Neural cell (in vitro differentiated cells): ENCODE data around the gene TMEM186. TPM values are rescaled to one million over a fixed set of nuclear protein-coding genes. Genes with fewer than 3 reads are reported as not detected.

Source experiments
- H2AFZ ChIP-seq: fragments of 200-600, 300-800 bp; sonication (generic), shearing (Covaris generic); 2 replicates; pipeline ENCODE4 v1.6.0; 2014; ENCODE audit warnings: low read depth, mild to moderate bottlenecking, antibody characterized with exemption, low read length, moderate library complexity
- H3F3A ChIP-seq: fragments of 200-600 bp; shearing (Covaris generic); 2 replicates; pipeline ENCODE4 v1.6.1; 2016; ENCODE audit warnings: mild to moderate bottlenecking, moderate library complexity, mixed read lengths, antibody characterized with exemption, low read length; ENCODE audit not compliant: insufficient read depth, poor library complexity, severe bottlenecking
- H3K27ac ChIP-seq: fragments of 200-600, 300-800 bp; sonication (generic), shearing (Covaris generic); 2 replicates; pipeline ENCODE4 v1.5.1; 2014; ENCODE audit warnings: mild to moderate bottlenecking, low read length, moderate library complexity
- H3K27me3 ChIP-seq: fragments of 300-800, 200-600 bp; sonication (generic), shearing (Covaris generic); 2 replicates; pipeline ENCODE4 v1.6.0; 2014; ENCODE audit warnings: mild to moderate bottlenecking, low read depth, low read length, moderate library complexity; ENCODE audit not compliant: insufficient read depth
- H3K36me3 ChIP-seq: fragments of 300-800, 200-600 bp; sonication (generic), shearing (Covaris generic); 2 replicates; pipeline ENCODE4 v1.5.1; 2014; ENCODE audit warnings: mild to moderate bottlenecking, antibody characterized with exemption, low read length, moderate library complexity; ENCODE audit not compliant: insufficient read depth
- H3K4me2 ChIP-seq: fragments of 300-800, 200-600 bp; sonication (generic), shearing (Covaris generic); 2 replicates; pipeline ENCODE4 v1.6.0; 2014; ENCODE audit warnings: mild to moderate bottlenecking, low read length
- H3K4me3 ChIP-seq: fragments of 300-800, 200-600 bp; sonication (generic), shearing (Covaris generic); 2 replicates; pipeline ENCODE4 v1.5.1; 2014; ENCODE audit warnings: mild to moderate bottlenecking, low read length, moderate library complexity
- H3K79me2 ChIP-seq: fragments of 200-600 bp; shearing (Covaris generic); replicated peaks from 2 replicates; pipeline ENCODE4 v1.6.0; 2014; ENCODE audit warnings: mild to moderate bottlenecking, low read length, moderate library complexity; ENCODE audit not compliant: insufficient read depth
- H3K9ac ChIP-seq: fragments of 300-800, 200-600 bp; sonication (generic), shearing (Covaris generic); 2 replicates; pipeline ENCODE4 v1.6.1; 2016; ENCODE audit warnings: mild to moderate bottlenecking, low read length, mixed read lengths
- H3K9me2 ChIP-seq: fragments of 200-600 bp; shearing (Covaris generic); 2 replicates; pipeline ENCODE4 v1.6.1; 2016; ENCODE audit warnings: mild to moderate bottlenecking, low read length, mixed read lengths; ENCODE audit not compliant: insufficient read depth
- H3K9me3 ChIP-seq: fragments of 200-600, 300-800 bp; sonication (generic), shearing (Covaris generic); 2 replicates; pipeline ENCODE4 v1.6.1; 2016; ENCODE audit warnings: mild to moderate bottlenecking, mixed run types, low read length, moderate library complexity, mixed read lengths
- H4K20me1 ChIP-seq: fragments of 200-600 bp; shearing (Covaris generic); 2 replicates; pipeline ENCODE4 v1.6.1; 2016; ENCODE audit warnings: mild to moderate bottlenecking, mixed run types; ENCODE audit not compliant: insufficient read depth
- CTCF ChIP-seq: fragments of 450-650 bp; IDR thresholded peaks from 2 replicates; pipeline ENCODE4 v1.5.1; 2014; ENCODE audit warnings: antibody characterized with exemption, mild to moderate bottlenecking, moderate library complexity; ENCODE audit not compliant: poor library complexity, severe bottlenecking
- EP300 ChIP-seq: fragments of 450-650 bp; conservative IDR thresholded peaks from 2 replicates; pipeline ENCODE4 v1.6.1; 2014; ENCODE audit warnings: antibody characterized with exemption, mild to moderate bottlenecking, moderate library complexity; ENCODE audit not compliant: poor library complexity, severe bottlenecking
- EZH2 ChIP-seq: fragments of 200-600, 300-800 bp; shearing (Covaris generic), sonication (generic); IDR thresholded peaks from 2 replicates; pipeline ENCODE4 v1.6.1; 2014; ENCODE audit warnings: antibody characterized with exemption, low read length, borderline replicate concordance, mild to moderate bottlenecking; ENCODE audit not compliant: insufficient read depth, poor library complexity, severe bottlenecking
- MXI1 ChIP-seq: fragments of 450-650 bp; conservative IDR thresholded peaks from 2 replicates; pipeline ENCODE4 v1.6.1; 2014; ENCODE audit warnings: antibody characterized with exemption, mild to moderate bottlenecking; ENCODE audit not compliant: poor library complexity, severe bottlenecking
- POLR2AphosphoS5 ChIP-seq: IDR thresholded peaks from 2 replicates; pipeline ENCODE4 v1.6.1; 2012
- RAD21 ChIP-seq: fragments of 450-650 bp; conservative IDR thresholded peaks from 2 replicates; pipeline ENCODE4 v1.6.1; 2014; ENCODE audit warnings: antibody characterized with exemption, mild to moderate bottlenecking, moderate library complexity
- REST ChIP-seq: IDR thresholded peaks from 2 replicates; pipeline ENCODE4 v1.6.1; 2012; ENCODE audit warnings: borderline replicate concordance
- SMC3 ChIP-seq: fragments of 450-650 bp; conservative IDR thresholded peaks from 2 replicates; pipeline ENCODE4 v1.6.1; 2014; ENCODE audit warnings: antibody characterized with exemption, mild to moderate bottlenecking, moderate library complexity; ENCODE audit not compliant: poor library complexity
- TAF1 ChIP-seq: IDR thresholded peaks from 2 replicates; pipeline ENCODE4 v1.6.1; 2012; ENCODE audit warnings: low read depth
- polyA plus RNA-seq: library from polyadenylated mRNA; depleted of rRNA; stranded (reverse); fragments of >200 nt; gene quantifications from 2 replicates; pipeline ENCODE4 v1.2.3, GENCODE V29; 2014

The TMEM186 gene
- polyA plus RNA-seq, 1 donor from 2014 or later, result 7.7 TPM

GRCh38 chr16:8761078-8761477, 36.4 kb downstream of the TMEM186 start:
- Histone ChIP-seq H3K27ac (no peak overlapping the region), H3K4me3 (no peak overlapping the region), H3F3A (no peaks in the 10 kb centered on the region), H3K9me2 (no peaks in the 10 kb centered on the region), H3K9me3 (no peaks in the 10 kb centered on the region), H3K36me3 (no peaks in the 10 kb centered on the region), H3K27me3 (no peaks in the 10 kb centered on the region), H3K9ac (no peak overlapping the region), H2AFZ (no peak overlapping the region), H4K20me1 (no peaks in the 10 kb centered on the region), H3K4me2 (no peak overlapping the region), H3K79me2 (no peaks in the 10 kb centered on the region)
- TF ChIP-seq MXI1 (no peak), SMC3 (no peak), EZH2 (no peak)

GRCh38 chr16:8760021-8760420, 37.4 kb downstream of the TMEM186 start:
- H3F3A ChIP-seq, result no peaks in the 10 kb centered on the region
- no peaks in the 10 kb centered on the region for H3K9me2 ChIP-seq
- no peak overlapping the region for H3K27ac ChIP-seq
- no peaks in the 10 kb centered on the region for H3K79me2 ChIP-seq
- H3K4me2 ChIP-seq, result no peak overlapping the region
- H4K20me1 ChIP-seq, result no peaks in the 10 kb centered on the region
- TF ChIP-seq TAF1 (no peak), CTCF (no peak), RAD21 (no peak), POLR2AphosphoS5 (no peak), MXI1 (no peak), SMC3 (no peak), EZH2 (no peak), EP300 (no peak), REST (no peak)
- H3K27me3 ChIP-seq, result no peaks in the 10 kb centered on the region
- no peaks in the 10 kb centered on the region for H3K36me3 ChIP-seq
- no peak overlapping the region for H3K9ac ChIP-seq
- no peak overlapping the region for H3K4me3 ChIP-seq
- no peaks in the 10 kb centered on the region for H3K9me3 ChIP-seq
- H2AFZ ChIP-seq, result no peak overlapping the region

GRCh38 chr16:8758022-8758421, 39.4 kb downstream of the TMEM186 start:
- Histone ChIP-seq H3K4me3 (no peak overlapping the region), H3K36me3 (no peaks in the 10 kb centered on the region), H3K4me2 (no peak overlapping the region), H2AFZ (no peak overlapping the region), H3K27ac (no peak overlapping the region), H4K20me1 (no peaks in the 10 kb centered on the region), H3K27me3 (no peaks in the 10 kb centered on the region), H3F3A (no peaks in the 10 kb centered on the region), H3K79me2 (no peaks in the 10 kb centered on the region), H3K9me3 (no peaks in the 10 kb centered on the region), H3K9ac (no peak overlapping the region), H3K9me2 (no peaks in the 10 kb centered on the region)
- TF ChIP-seq EP300 (no peak), TAF1 (no peak), MXI1 (no peak), REST (no peak), RAD21 (no peak), POLR2AphosphoS5 (no peak), SMC3 (no peak), EZH2 (no peak)
